Testis (tissue), 2 donors: ENCODE measurements around the gene BTBD17.

Experiments
- POLR2A ChIP-seq: fragments of 450-650 bp; IDR thresholded peaks from one replicate; pipeline ENCODE4 v1.6.1; 2017; ENCODE audit warnings: antibody characterized with exemption, mild to moderate bottlenecking, moderate library complexity
- TF ChIP-seq, protein P1 (sequence below), 3 experiments: fragments of 450-650 bp in 2 of 3; fragments of 200-600 bp in 1 of 3; sonication (generic) in 1 of 3; IDR thresholded peaks; one replicate each; pipeline ENCODE4 v1.5.1; 2016 to 2019; ENCODE audit warnings: antibody characterized with exemption in 3 of 3, mild to moderate bottlenecking in 2 of 3, moderate library complexity in 1 of 3

DNA sequence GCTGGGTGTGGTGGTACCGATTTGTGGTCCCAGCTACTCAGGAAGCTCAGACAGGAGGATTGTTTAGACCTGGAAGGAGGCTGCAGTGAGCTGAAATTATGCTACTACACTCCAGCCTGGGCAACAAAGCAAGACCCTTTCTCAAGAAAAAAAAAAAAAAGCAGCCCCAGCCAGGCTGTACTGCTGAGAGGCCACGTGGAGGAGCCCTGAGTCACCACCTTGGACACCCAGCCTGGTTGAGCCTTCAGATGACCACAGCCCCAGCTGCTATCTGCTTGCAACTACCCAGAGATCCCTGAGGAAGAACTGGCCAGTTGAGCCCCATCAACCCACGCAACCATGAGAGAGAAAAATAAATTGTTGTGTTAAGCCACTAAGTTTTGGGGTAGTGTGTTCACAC, 46.6 kb upstream of the BTBD17 start:
- TF ChIP-seq, protein P1, sequence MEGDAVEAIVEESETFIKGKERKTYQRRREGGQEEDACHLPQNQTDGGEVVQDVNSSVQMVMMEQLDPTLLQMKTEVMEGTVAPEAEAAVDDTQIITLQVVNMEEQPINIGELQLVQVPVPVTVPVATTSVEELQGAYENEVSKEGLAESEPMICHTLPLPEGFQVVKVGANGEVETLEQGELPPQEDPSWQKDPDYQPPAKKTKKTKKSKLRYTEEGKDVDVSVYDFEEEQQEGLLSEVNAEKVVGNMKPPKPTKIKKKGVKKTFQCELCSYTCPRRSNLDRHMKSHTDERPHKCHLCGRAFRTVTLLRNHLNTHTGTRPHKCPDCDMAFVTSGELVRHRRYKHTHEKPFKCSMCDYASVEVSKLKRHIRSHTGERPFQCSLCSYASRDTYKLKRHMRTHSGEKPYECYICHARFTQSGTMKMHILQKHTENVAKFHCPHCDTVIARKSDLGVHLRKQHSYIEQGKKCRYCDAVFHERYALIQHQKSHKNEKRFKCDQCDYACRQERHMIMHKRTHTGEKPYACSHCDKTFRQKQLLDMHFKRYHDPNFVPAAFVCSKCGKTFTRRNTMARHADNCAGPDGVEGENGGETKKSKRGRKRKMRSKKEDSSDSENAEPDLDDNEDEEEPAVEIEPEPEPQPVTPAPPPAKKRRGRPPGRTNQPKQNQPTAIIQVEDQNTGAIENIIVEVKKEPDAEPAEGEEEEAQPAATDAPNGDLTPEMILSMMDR (IDR thresholded peaks at IDR 0.05) = no peak
- TF ChIP-seq POLR2A = no peak
